ENCODE data around the gene TTLL12. TPM values are rescaled to one million over a fixed set of nuclear protein-coding genes. Genes with fewer than 3 reads are reported as not detected.

TTLL12 gene
- total RNA-seq: 16.5 and 20.3 TPM in 2 replicates

DNA sequence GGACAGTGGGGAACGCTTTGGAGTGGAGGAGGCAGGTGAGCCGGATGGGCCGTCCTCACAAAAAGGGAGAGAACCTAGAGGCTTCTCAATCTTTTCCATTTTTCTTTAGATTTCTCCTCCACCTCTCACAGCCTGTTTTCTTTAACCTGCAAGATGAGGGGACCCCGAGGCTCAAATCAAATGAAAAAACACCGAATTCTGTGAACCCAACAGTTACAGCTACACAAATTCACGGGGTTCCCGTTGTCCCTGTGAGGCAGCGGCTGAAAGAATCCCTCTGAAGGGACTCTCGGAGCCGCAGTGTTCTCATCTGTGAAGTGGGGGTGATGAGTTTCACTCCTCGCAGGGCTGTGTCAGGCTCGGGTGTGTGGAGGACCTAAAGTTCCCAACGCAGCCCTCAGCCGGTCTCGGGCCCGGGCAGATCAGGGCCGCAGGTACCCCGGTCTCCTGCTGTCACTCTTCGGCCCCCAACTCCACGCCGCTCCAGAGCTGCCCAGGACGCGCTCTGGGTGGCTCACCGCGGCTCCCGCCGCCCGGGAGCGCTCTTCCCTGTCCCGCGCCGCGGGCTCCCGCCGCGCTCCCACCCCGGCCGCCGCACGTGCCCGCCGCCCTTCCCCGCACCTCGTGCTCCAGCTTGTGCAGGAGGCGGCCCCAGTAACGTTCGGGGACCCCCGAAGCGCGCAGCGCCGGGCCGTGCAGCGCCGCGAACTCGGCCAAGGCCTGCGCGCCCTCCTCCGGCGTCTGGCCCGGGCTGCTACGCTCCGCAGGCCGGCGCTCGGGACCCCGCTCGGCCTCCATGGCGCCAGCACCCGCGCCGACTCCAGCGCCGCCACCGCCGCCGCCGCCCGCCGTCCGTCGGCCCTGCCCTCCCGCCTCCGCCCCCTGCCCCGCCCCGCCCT lies at the start of gene TTLL12:
TTLL12 (minus strand) TSS at position 863 of the 899 bp plus-strand sequence; CDS start at position 798, 65 bp downstream.

DNA sequence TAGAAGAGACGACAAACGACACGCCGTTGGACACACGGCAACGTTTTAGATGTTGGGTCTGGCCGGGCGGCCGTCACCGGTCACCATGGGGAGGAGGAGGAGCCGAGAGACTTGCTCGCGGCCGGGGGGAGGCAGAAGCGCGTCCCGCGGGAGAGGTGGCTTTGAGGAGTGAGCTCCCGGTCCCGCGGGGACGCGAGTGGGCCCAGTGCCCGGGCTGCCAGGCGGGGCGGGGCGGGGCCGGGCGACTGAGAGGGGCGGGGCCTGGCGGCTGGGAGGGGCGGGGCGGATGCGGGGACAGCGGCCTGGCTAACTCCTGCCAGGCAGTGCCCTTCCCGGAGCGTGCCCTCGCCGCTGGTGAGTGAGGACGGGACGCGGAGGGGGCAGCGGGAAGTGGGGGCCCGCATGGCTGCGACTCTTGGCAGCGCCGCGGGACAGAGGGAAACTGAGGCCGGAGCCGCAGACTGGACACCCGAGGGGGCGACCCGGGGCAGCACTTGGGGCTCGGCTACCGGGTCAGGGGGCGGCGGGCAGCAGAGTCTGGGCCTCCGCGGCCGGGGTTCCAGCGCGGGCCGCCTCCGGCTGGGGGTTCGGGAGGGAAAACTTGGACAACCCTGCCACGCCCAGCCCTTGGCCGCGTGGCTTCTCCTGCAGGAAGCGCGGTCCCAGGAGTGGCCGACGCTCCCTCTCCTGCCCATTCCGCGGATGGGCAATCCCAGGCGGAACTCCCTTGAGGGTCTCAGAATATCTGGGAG lies 35.5 kb downstream of the TTLL12 start, which contains the start of gene TSPO:
TSPO (plus strand) TSS at position 309 of the 752 bp plus-strand sequence. CDS start 7,680 bp downstream, outside the sequence.

DNA sequence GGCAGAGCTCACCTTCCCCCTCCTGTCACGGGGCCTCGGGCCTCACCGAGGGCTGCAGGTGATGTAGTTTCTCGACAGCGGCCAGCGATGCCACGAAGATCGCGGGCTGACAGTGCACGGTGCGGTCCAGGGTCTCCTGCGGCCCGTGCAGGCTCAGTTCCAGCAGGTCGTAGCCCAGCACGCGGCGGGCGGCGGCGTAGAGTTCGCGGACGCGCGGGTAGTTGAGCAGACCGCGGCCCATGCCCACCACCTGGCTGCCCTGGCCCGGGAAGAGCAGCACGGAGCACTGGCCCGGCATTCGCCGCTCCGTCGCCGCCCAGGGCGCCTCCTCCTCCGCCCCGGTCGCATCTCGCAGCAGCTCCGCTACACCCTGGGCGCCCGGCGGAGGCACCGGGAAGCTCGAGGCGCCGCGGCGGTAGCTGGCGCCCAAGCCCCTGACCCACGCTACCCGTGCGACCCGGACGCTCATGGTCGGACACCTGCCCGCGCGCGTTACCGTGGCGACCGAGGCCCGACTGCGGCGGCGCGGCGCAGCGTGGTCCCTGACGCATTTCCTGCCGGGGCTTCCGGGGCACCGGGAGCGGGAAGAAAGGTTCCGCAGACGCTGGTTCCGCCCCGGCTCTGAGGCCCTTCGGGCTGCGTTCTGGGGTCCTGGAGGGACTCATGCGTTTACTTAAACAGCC lies 43.9 kb downstream of the TTLL12 start, which contains the start of gene MCAT:
MCAT (minus strand) TSS at position 519 of the 683 bp plus-strand sequence; CDS start at position 469, 50 bp downstream.

Other genes starting within 250 kb of the TTLL12 start
- 27.3 and 33.8 TPM in 2 replicates for gene PACSIN2, start 172.0 kb downstream of the TTLL12 start, total RNA-seq
- 17.0 and 17.5 TPM in 2 replicates for gene TTLL1, start 97.7 kb downstream of the TTLL12 start, total RNA-seq
- gene BIK, start 76.4 kb downstream of the TTLL12 start, total RNA-seq: not detected in 2 replicates
- 12.7 and 12.8 TPM in 2 replicates for gene MCAT, start 43.7 kb downstream of the TTLL12 start, total RNA-seq
- 234 and 238 TPM in 2 replicates for gene TSPO, start 35.6 kb downstream of the TTLL12 start, total RNA-seq
- 5.0 and 7.4 TPM in 2 replicates for gene SCUBE1, start 156.2 kb upstream of the TTLL12 start, total RNA-seq
- 0.32 and 0.39 TPM in 2 replicates for gene MPPED1, start 224.9 kb upstream of the TTLL12 start, total RNA-seq